ENCODE results near the gene HEATR5A. TPM values are rescaled to one million over a fixed set of nuclear protein-coding genes. Genes with fewer than 3 reads are reported as not detected.

HEATR5A gene
- total and polyA plus RNA-seq, 2 of the 13 experiments (the other 11 are each of a cell fraction or from before 2014, with no cell fraction given) = 36.4 to 105 TPM

DNA sequence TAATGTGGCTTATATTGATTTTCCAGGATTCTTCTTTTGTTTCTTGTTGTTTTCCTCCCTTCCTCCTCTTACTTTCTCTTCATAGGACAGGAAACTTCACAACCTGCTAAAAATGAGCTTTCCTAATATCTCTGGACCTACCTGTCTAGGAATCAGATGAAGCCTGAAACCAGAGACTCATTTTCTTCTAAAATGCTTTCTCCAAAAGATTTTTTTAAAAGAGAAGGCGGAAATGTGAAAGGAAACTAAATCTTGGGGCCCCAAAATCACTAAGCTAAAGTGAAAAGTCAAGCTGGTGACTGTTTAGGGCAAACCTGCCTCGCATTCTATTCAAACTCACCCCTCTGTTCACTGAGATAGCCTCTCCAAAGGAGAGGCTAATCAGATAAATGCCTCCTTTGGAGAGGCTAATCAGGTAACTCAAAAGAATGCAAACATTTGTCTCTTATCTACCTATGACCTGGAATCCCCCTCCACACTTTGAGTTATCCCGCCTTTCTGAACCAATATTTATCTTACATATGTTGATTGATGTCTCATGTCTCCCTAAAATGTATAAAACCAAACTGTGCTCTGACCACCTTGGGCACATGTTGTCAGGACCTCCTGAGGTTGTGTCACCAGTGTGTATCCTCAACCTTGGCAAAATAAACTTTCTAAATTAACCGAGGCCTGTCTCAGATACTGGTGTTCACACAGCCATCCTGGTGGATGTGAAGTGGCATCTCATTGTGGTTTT lies 140.0 kb downstream of the HEATR5A start (continued):
- TF ChIP-seq, protein P1, sequence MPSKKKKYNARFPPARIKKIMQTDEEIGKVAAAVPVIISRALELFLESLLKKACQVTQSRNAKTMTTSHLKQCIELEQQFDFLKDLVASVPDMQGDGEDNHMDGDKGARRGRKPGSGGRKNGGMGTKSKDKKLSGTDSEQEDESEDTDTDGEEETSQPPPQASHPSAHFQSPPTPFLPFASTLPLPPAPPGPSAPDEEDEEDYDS (CRISPR knock-in tag; IDR thresholded peaks at IDR 0.05) = peak; percentile 40; the same call in 1 of the 2 replicates
- TF ChIP-seq ZIK1 (CRISPR knock-in tag; IDR thresholded peaks at IDR 0.05; ENCODE audit: borderline replicate concordance, low read depth) (0 out of 2 replicates have a peak, but pooled peaks have one; percentile 22), ZNF552 (CRISPR knock-in tag; IDR thresholded peaks at IDR 0.05; ENCODE audit: borderline replicate concordance) (no peak), ZNF83 (CRISPR knock-in tag; IDR thresholded peaks at IDR 0.05; ENCODE audit: borderline replicate concordance) (no peak), JARID2 (CRISPR knock-in tag; IDR thresholded peaks at IDR 0.05; ENCODE audit: insufficient replicate concordance) (no peak), CCDC6 (CRISPR knock-in tag; IDR thresholded peaks at IDR 0.05) (0 out of 2 replicates have a peak, but pooled peaks have one; percentile 69), SIN3A (IDR thresholded peaks at IDR 0.05; ENCODE audit: borderline replicate concordance, low read depth, low read length) (no peak), ZNF180 (CRISPR knock-in tag; IDR thresholded peaks at IDR 0.05; ENCODE audit: borderline replicate concordance, low read depth) (no peak), ZFP1 (CRISPR knock-in tag; IDR thresholded peaks at IDR 0.05) (0 out of 2 replicates have a peak, but pooled peaks have one; percentile 61), ESRRA (CRISPR knock-in tag; IDR thresholded peaks at IDR 0.05; ENCODE audit: low read depth) (0 out of 2 replicates have a peak, but pooled peaks have one; percentile 51), ZNF841 (CRISPR knock-in tag; IDR thresholded peaks at IDR 0.05; ENCODE audit: borderline replicate concordance) (no peak), MYC (CRISPR knock-in tag; IDR thresholded peaks at IDR 0.05; ENCODE audit: borderline replicate concordance) (no peak), ZNF672 (CRISPR knock-in tag; IDR thresholded peaks at IDR 0.05) (no peak), ZNF317 (CRISPR knock-in tag; IDR thresholded peaks at IDR 0.05) (0 out of 2 replicates have a peak, but pooled peaks have one; percentile 22), TAF15 (IDR thresholded peaks at IDR 0.05; ENCODE audit: low read depth, low read length, poor library complexity, severe bottlenecking) (no peak), GLI4 (CRISPR knock-in tag; IDR thresholded peaks at IDR 0.05; ENCODE audit: borderline replicate concordance) (no peak; the same call in 1 of the 2 replicates), SIN3B (IDR thresholded peaks at IDR 0.05; ENCODE audit: low read length) (no peak), TOPORS (CRISPR knock-in tag; IDR thresholded peaks at IDR 0.05) (no peak), SETDB1 (CRISPR knock-in tag; IDR thresholded peaks at IDR 0.05; ENCODE audit: borderline replicate concordance) (no peak), ZNF629 (CRISPR knock-in tag; conservative IDR thresholded peaks at IDR 0.05) (no peak), ZNF839 (CRISPR knock-in tag; IDR thresholded peaks at IDR 0.05; ENCODE audit: borderline replicate concordance) (no peak), ZNF260 (CRISPR knock-in tag; IDR thresholded peaks at IDR 0.05; ENCODE audit: borderline replicate concordance, low read depth) (no peak), MED1 (CRISPR knock-in tag; IDR thresholded peaks at IDR 0.05) (peak; percentile 69), ADNP (CRISPR knock-in tag; IDR thresholded peaks at IDR 0.05) (no peak)
- TF ChIP-seq, protein P2, sequence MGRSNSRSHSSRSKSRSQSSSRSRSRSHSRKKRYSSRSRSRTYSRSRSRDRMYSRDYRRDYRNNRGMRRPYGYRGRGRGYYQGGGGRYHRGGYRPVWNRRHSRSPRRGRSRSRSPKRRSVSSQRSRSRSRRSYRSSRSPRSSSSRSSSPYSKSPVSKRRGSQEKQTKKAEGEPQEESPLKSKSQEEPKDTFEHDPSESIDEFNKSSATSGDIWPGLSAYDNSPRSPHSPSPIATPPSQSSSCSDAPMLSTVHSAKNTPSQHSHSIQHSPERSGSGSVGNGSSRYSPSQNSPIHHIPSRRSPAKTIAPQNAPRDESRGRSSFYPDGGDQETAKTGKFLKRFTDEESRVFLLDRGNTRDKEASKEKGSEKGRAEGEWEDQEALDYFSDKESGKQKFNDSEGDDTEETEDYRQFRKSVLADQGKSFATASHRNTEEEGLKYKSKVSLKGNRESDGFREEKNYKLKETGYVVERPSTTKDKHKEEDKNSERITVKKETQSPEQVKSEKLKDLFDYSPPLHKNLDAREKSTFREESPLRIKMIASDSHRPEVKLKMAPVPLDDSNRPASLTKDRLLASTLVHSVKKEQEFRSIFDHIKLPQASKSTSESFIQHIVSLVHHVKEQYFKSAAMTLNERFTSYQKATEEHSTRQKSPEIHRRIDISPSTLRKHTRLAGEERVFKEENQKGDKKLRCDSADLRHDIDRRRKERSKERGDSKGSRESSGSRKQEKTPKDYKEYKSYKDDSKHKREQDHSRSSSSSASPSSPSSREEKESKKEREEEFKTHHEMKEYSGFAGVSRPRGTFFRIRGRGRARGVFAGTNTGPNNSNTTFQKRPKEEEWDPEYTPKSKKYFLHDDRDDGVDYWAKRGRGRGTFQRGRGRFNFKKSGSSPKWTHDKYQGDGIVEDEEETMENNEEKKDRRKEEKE (IDR thresholded peaks at IDR 0.05) = no peak
- TF ChIP-seq, protein P3, sequence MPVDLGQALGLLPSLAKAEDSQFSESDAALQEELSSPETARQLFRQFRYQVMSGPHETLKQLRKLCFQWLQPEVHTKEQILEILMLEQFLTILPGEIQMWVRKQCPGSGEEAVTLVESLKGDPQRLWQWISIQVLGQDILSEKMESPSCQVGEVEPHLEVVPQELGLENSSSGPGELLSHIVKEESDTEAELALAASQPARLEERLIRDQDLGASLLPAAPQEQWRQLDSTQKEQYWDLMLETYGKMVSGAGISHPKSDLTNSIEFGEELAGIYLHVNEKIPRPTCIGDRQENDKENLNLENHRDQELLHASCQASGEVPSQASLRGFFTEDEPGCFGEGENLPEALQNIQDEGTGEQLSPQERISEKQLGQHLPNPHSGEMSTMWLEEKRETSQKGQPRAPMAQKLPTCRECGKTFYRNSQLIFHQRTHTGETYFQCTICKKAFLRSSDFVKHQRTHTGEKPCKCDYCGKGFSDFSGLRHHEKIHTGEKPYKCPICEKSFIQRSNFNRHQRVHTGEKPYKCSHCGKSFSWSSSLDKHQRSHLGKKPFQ (CRISPR knock-in tag; IDR thresholded peaks at IDR 0.05; ENCODE audit: insufficient replicate concordance) = no peak
